Activated CD4-positive, alpha-beta T cell treated with anti-CD3 and anti-CD28 coated beads, Interleukin-2, amount 50 U/mL, for 16 hours (primary cell): ENCODE results near the gene RPS15A.
A peak's percentile ranks its signal among the peaks of the same experiment; 100 is the strongest.

Experiments
- DNase-seq: peaks from one replicate; pipeline ENCODE4 v3.0.0-alpha.2; 2020

The RPS15A gene

GRCh38 chr16:18789850-18790706 lies at the start of gene RPS15A:
TSS of gene RPS15A (minus strand) at chr16:18790334. CDS start at chr16:18789113, 1,221 bp downstream.
- DNase-seq, result peak; percentile 97

- DNase-seq, result no peak
Measured at GRCh38 chr16:18839555-18839954, 49.4 kb upstream of the RPS15A start.

DNA sequence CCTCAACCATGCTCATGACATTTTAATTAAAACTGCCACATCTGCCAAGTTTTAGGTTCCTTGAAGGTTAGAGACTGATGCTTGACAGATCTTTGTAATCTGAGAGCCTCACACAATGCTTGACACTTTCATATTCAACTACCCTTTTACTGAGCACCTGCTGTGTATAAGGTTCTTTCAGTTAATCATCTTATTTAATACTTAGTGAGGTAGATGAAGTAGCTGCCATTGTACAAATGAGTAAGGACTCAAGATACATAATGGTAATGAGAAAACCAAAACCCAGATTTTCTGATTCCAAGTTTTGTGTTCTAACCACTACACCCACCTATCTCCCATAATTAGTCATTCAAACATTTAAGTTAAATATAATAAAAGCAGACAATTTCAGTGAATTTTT lies 46.6 kb upstream of the RPS15A start:
- DNase-seq, result peak; percentile 18

- no peak for DNase-seq
Measured at GRCh38 chr16:18834864-18835263, 44.7 kb upstream of the RPS15A start.

DNA sequence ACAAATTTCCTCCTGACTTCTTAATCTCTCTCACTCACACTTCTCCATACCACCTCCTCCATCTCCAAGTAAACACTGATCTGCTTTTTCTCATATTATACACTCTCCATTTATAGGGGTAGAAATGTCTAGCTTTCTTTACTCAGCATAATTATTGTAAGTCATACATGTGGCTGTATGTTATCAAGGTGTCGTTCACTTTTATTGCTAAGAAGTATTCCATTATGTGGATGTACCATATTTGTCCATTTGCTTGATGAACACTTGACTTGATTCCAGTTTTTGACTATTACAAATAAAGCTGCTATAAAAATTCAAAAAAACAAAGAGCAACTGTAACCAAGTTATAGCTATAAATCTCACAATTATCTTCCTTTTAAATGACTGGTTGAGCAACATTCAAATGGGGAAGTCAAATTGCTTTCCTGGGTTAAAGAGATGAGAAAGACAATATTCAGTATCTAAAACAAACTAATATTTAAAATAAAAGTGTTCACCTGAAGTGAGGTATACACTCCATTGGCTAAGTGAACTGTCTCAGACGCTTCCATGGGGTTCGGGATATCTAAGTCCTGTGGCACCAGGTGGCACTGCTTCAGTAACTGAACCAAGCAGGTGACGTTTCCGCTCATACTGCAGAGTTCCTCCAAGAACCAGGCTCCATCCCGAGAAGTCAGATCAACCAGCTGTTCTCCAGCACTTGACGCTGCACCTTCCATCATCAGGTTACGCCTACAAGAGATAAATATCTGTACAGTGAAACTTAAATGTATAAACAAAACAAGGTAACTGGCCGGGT lies 43.8 kb upstream of the RPS15A start:
- DNase-seq, result no peak

- DNase-seq, result no peak
Measured at GRCh38 chr16:18832613-18833012, 42.5 kb upstream of the RPS15A start.

DNA sequence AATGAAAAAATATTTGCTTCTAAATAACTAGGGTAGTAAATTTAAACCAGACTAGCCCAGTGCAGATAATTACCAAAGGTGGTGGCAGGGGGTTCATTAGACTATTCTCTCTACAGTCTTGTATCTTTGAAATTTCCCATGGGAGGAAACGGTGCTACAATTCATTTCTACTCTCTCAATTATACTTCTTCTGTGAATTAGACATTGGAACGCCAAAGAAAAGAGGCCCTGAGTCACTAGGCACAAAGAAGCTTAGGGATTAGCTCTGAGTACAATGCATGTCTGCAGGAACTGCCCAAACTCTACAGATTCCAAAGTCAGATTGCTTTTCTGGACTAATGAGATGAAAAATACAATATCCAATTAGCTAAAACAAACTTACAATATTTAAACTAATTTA lies 41.9 kb upstream of the RPS15A start:
- DNase-seq, result no peak

- no peak for DNase-seq
Measured at GRCh38 chr16:18829251-18829650, 39.1 kb upstream of the RPS15A start.

DNA sequence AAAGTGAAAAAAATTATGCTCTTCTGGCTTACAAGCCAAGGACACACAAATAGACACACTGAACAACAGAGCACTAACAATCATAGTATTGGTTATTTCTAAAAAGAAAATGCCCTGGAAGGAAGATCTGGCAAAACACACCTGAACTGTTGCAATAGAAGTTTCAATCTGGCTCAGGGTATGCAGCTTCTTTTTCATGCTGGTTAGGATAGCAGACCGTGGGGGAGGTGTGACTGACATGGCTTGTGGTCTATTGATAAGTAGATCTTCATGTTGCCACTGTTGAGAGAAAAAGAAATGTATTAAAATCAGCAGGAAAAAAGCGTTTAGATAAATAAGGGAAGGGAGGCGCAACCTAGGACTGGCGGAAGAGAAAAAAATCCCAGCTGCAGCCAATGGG lies 37.8 kb upstream of the RPS15A start:
- no peak for DNase-seq

DNA sequence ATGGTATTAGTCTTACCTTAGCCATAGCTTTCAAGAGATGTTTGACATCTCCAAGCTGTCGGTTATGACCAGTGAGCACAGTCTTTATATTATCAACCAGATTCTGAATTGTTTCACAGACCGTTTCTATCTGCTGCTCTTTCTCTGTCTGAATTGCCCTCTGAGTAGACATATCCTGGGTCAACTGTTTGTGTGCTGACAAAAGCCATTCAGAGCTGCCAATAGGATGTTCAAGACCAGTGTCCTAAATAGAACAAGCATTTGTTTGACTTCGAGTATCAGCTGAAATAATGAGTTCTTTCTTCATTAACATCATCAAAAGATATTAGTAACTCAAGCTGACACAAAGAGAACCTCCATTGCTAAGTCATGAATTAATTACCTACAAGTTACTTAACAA lies 26.2 kb upstream of the RPS15A start:
- no peak for DNase-seq

DNA sequence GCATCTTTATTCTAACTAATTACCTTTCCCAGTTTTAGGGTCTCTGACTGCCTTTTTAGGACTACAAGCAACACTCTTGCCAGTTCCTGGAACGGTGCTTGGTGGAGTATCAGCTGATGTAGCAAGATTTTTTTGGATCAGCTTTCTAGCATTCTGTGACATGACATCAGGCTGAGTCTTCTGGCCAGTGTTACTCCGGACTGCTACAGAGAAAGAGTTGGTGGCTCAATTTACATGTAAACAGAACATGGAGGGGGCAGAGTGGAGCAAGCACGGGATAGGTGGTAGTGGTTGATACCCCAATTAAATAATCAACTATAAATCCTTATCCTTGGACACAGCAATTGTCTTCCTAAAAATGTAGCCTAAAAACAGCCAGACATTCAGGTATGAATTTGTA lies 21.8 kb upstream of the RPS15A start:
- no peak for DNase-seq

- no peak for DNase-seq
Measured at GRCh38 chr16:18809165-18809564, 19.0 kb upstream of the RPS15A start.

- no peak for DNase-seq
Measured at GRCh38 chr16:18805257-18805773, 15.2 kb upstream of the RPS15A start.

DNA sequence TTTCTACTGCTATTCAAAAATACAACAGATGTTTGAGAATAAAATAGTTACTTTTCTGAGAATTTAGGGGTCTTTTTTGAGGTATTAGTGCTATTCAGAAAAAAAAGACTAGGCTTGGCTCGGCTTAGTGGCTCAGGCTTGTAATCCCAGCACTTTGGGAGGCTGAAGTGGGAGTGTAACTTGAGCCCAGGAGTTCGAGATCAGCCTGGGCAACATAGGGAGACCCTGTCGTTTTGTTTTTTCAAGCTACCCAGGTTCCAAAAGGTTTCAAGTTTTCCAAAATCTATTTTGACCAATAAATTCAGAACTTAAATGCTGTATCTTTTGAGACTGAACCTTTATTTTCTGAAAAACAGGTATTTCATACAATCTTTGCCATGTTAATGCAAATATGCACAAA lies 14.4 kb upstream of the RPS15A start:
- no peak for DNase-seq

DNA sequence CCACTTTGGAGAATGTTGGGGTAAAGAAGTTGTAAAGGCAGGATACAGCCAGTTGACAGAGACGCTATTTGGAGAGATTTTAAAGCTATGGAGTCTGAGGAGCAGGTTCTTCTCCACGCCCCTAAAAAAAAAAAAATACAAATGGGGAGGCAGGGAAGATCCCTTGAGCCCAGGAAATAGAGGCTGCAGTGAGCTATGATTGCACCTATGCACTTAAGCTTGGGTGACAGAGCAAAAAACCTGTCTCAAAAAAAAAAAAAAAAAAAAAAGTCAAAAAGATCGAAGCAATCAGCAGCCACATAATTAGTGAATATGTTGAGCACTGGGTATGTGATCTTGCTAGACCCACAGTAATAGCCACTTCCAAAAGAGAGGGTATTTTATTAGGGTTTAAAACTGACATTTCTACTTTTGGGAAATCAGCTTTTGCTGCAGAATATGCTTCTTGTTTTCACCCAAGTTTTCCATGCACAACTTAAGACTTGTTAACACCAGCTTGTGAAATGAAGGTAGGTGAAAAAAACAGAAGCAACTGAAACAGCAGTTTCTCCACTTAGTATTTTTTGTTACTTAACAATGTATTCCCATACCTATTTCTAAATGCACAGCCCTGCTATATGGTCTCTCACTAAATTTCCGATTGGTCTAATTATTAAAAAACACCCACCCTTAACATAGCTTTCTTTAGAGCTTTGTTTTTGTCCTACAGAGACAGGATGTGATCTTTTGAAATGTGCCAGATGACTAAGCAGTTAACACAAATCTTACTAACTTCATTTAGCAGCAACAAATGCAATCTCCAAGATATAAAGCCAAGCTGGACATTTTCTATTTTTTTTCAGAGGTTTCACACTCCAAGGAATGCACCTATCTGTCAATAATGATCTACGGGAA lies 13.7 kb upstream of the RPS15A start:
- DNase-seq, result peak; percentile 49

DNA sequence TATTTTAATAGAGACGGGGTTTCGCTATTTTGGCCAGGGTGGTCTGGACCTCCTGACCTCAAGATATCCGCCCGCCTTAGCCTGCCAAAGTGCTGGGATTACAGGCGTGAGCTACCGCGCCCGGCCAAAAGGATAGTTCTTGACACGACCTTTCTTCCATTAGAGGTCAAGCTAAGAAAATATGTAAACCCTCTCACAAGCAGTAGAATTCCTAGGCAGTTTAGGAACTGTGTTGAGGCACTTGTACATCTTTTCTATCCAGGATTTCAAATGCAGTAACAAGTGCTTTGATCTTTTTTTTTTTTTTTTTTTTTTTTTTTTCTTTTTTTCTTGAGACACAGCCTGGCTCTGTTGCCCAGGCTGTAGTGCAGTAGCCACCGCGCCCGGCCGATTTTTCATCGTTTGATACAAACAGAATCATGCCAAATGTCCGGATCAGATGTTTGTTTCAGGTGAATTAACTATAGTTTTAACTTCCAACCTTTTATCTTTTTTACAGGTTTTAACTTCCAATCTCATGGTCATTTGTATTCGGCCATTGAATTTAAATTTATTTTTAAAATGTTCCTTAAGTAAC lies 12.7 kb upstream of the RPS15A start:
- DNase-seq, result no peak

DNA sequence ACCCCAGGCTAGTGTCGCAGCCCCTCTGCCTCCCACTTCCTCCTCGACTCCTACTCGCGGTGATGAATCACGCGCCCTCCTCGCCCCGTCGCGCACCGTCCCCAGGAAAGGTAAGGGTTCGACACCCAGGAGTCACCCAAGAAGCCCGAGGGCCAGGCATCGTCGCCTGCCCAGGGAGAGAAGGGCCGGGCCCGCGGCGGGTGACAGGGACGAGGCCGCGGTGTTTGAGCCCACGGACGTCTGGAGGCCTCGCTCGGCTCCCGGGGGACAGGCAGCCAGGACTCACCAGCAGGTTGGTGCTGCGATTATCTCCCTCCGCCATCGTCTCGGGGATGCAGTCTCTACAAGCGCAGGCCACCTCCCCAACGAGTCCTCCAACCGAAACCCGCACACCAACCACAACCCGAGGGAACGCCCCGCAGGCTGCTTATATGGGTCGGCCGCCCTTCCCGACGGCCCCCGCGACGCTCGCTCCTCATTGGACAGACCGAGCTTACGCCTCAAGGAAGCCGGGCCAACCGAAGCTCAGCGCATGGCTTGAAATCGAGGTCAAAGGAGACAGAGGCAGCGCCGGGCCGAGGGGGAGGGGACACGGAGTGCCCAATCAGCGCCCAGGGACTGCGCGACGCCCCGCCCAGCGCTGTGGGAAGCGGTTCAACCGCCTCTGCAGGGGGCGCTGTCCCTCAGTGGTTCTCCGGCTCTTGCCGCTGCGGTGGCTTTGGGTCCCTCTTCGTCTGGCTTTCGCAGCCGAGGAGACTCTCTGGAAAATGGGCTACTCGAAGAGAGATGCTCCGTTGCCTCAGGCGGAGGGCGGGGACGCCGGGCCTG lies 11.2 kb upstream of the RPS15A start, which contains the start of gene ARL6IP1:
Gene ARL6IP1, minus strand, starts transcription at position 405 of the 828 bp plus-strand sequence. Its CDS starts 83 bp downstream, at position 322.
- peak; percentile 99 for DNase-seq

- DNase-seq, result no peak
Measured at GRCh38 chr16:18800775-18801144, 10.6 kb upstream of the RPS15A start.

DNA sequence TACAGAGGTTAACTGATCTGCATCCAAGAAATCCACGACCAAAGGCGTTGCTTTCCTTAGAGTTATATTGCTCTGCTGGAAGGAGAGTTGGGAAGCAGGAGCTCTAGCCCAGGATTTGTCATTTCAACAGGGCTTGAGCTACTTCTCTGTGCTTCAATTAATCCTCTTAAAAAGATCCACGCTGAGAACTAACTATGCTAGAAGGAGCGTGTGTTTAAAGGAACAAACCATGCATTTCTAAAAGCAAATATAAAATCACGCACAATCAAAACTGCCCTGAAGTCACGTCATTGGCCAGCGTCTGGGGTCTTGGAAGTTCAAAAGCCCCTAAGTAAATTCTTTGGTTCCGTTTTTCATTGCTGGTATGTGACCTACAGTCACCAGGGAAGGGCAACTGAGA lies 10.2 kb upstream of the RPS15A start:
- DNase-seq, result no peak

GRCh38 chr16:18799500-18799899 lies 9.4 kb upstream of the RPS15A start:
- DNase-seq, result no peak

DNA sequence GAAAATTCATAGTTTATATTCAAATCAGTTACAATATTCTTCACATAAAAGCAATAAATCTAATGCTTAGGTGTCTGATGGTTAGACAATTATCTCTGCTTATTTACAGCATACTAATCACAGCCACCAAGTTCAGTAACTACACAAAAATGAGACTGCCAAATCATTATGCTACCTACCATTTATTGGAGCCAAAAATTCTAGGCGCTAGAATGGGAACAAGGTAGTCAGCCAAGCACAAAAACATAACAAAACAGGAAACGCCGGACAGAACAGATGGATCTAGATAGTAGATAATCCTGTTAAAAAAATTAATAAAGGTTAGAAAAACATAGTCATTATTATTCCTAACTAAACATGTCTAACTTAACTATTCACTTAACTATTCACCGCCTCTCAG lies 7.6 kb upstream of the RPS15A start:
- DNase-seq, result no peak
